MG63 (cell line): ENCODE results near the gene FBXW10B. TPM values are rescaled to one million over a fixed set of nuclear protein-coding genes. Genes with fewer than 3 reads are reported as not detected.
A peak's percentile ranks its signal among the peaks of the same experiment; 100 is the strongest.
"Not testable (repeated sequence)": the region's sequence is repeated elsewhere in the genome, so short reads cannot be mapped to it uniquely, and the experiment has no call there.

ENCODE experiments used
- DNase-seq: peaks from one replicate; pipeline ENCODE4 v3.0.0-alpha.2; 2020
- H3K27me3 ChIP-seq: fragments of 250-450 bp; sonication (Bioruptor Pico); 2 replicates; pipeline ENCODE4 v1.5.1; 2020; ENCODE audit warnings: mild to moderate bottlenecking, moderate library complexity
- H3K36me3 ChIP-seq: fragments of 250-450 bp; sonication (Bioruptor Pico); 2 replicates; pipeline ENCODE4 v1.5.1; 2020; ENCODE audit warnings: mild to moderate bottlenecking, moderate library complexity
- H3K4me3 ChIP-seq: fragments of 250-450 bp; sonication (Bioruptor Pico); 2 replicates; pipeline ENCODE4 v1.5.1; 2020; ENCODE audit warnings: mild to moderate bottlenecking, moderate library complexity
- H3K9me3 ChIP-seq: fragments of 250-450 bp; sonication (Bioruptor Pico); 2 replicates; pipeline ENCODE4 v1.5.1; 2020; ENCODE audit warnings: mild to moderate bottlenecking, moderate library complexity
- total RNA-seq: library from RNA; depleted of rRNA; stranded (reverse); fragments of >200 nt; shearing (Covaris generic); gene quantifications from 2 replicates; pipeline ENCODE4 v1.2.3, GENCODE V29; 2014; ENCODE audit warnings: low replicate concordance; rRNA removed

Gene FBXW10B
- total RNA-seq, 1 experiment from 2014 or later, result 0.59 TPM

GRCh38 chr17:15588017-15588416 lies 31.5 kb downstream of the FBXW10B start:
- not testable (repeated sequence) for H3K4me3 ChIP-seq, H3K36me3 ChIP-seq, DNase-seq, H3K9me3 ChIP-seq, H3K27me3 ChIP-seq

- H3K36me3 ChIP-seq, H3K27me3 ChIP-seq, DNase-seq: not testable (repeated sequence)
These were observed 36.2 kb downstream of the FBXW10B start for GRCh38 chr17:15583313-15583712.

GRCh38 chr17:15581462-15581861 lies 38.0 kb downstream of the FBXW10B start:
- not testable (repeated sequence) for H3K36me3 ChIP-seq, H3K27me3 ChIP-seq, DNase-seq, H3K9me3 ChIP-seq, H3K4me3 ChIP-seq

More at GRCh38 chr17:15583313-15583712, 36.2 kb downstream of the FBXW10B start:
- H3K9me3 ChIP-seq, H3K4me3 ChIP-seq: not testable (repeated sequence)

GRCh38 chr17:15576848-15577247 lies 42.7 kb downstream of the FBXW10B start:
- not testable (repeated sequence) for H3K4me3 ChIP-seq, H3K36me3 ChIP-seq, DNase-seq, H3K27me3 ChIP-seq, H3K9me3 ChIP-seq

- H3K27me3 ChIP-seq, H3K36me3 ChIP-seq, H3K9me3 ChIP-seq, H3K4me3 ChIP-seq: not testable (repeated sequence)
- peak; percentile 3 for DNase-seq
These were observed 44.8 kb downstream of the FBXW10B start for GRCh38 chr17:15574660-15575059.

- H3K27me3 ChIP-seq, H3K9me3 ChIP-seq, H3K36me3 ChIP-seq, DNase-seq, H3K4me3 ChIP-seq: not testable (repeated sequence)
These were observed 45.6 kb downstream of the FBXW10B start for GRCh38 chr17:15573870-15574269.

Other genes starting within 250 kb of the FBXW10B start
- 2.9 TPM in 1 of 2 replicates, not detected in the other for gene CDRT4, start 152.1 kb downstream of the FBXW10B start, total RNA-seq
- 5.7 and 8.8 TPM in 2 replicates for gene TVP23C, start 56.2 kb downstream of the FBXW10B start, total RNA-seq
- 13.3 and 32.4 TPM in 2 replicates for gene TRIM16, start 64.6 kb upstream of the FBXW10B start, total RNA-seq
- gene ZNF286A, start 80.0 kb upstream of the FBXW10B start, total RNA-seq, result 7.2 and 10.4 TPM in 2 replicates
- gene TBC1D26, start 112.6 kb upstream of the FBXW10B start, total RNA-seq, result not detected in 2 replicates